Stimulated activated CD4-positive, alpha-beta T cell treated with anti-CD3 and anti-CD28 coated beads, Interleukin-2, amount 100 ng/mL, for 4 hours (primary cell): Measurements from ENCODE around the gene GNAI3.

Source experiments
- DNase-seq: peaks from one replicate; pipeline ENCODE4 v3.0.0-alpha.2; 2020; ENCODE audit warnings: low read depth

The GNAI3 gene

DNA sequence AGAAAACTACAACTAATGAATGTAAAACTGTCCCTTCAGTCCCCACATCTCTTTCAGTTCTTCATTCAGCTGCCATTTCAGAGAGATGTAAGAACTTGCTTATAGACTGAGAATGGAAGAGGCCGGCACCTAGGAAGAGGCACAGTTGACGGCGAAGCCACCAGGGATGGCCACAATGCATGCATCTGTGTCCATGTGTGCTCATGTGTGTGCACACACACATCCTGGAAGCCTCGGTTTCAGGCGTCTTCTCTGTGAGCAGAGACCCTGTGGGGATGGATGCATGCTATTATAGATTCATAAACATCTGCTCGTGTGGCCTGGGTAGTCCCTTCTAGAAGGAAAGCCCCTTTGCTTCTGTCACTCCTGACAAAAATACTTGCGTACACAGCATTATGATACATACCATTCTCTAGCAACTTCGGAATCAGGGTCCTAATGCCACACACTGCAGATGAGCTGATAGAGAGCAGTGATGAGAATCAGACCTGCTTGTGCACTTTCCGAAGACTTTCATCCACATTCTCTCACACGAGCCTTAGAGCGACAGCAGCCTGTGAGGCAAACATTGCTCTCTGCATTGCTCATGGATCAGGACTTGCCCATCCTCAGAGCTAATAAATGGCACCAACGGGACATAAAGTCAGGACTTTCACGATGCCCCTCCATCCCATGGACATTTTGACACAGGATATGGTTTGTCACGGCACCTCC is 21.2 kb upstream of the GNAI3 start:
- no peak for DNase-seq

DNA sequence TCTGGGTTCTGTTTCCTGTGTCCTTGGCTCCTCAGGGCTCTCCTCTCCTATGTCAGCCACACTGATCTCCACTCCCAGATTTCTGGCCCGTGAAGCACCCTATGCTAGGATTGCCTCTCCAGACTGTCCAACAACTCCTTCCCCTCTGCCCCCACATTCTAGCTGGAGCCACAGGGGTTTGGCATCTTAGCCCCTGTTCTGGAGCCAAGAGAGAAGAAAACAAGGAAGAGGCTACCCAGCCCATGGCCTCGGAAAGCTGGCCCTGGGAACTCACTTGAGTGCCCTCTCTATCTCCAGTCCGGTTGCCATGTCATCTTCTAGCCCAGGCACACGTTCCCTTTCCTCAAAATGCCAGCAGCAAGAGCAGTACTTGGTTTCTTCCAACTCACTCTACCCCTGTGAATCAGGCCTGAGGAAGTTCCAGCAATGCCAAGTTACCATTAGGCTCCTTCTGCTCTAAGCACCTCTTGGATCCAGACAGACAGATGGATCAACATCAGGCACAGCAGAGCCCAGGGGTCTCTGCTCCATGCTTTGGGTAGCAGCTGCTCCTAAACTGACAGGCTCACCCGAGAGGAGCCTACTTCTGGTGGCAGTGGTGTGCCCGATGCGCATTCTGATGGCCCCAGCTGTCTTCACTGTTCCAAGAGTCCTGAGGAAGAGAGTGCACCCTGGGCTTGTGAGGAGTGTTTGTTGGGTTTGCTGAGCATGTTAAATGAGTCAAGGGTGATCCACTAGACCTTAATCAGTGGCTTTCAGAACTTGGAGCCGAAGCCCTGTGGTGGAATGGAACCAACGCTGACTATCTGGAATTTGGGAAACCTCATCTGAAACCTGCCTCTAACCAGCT is 20.3 kb upstream of the GNAI3 start:
- DNase-seq = no peak

DNA sequence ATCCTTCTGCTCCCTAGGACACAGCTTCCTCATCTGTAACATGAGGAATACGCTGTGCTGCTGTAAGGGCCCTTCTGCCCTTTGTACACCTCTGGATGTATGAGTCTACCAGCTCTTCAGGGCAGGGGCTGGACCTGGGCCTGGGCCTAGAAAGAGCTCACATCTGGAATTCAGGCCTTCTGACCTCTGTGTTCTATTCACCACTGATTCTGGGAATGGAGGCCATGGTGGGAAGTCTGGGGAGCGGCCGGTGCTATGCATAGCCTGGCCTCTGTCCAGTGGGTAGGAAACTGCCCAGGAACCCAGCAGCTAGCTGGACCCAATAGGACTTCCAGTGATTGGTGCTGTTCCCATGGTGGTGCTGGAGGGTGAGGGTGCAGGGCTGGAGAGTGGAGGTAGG is 19.7 kb upstream of the GNAI3 start:
- no peak for DNase-seq

DNA sequence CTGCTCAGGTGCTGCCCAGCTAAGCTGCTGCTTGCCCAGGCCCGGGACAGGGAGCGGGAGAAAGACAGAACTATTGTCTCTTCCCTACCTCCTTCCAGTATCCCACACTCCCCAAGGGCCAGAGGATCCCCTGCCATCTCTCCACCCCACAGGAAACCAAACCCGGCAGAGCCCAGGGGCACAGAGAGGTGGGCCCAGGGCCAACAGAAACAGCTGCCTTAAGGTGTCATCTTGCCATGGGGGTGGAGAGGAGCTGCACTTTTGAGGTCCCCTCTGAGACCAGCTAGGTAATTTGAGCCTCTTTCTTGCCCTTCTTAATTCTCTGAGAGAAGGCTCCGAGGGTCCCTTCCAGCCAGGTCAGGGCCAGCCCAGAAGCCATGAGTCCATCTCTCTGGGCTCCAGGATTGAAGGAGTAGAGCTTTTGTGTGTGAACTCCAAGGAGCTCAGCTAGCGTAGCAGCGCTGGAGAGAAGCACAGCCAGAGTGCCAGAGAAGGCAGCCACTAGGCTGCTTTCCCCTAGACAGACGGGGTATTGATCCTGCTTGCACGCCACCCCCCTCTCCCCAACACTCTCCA is 18.4 kb upstream of the GNAI3 start:
- no peak for DNase-seq

DNA sequence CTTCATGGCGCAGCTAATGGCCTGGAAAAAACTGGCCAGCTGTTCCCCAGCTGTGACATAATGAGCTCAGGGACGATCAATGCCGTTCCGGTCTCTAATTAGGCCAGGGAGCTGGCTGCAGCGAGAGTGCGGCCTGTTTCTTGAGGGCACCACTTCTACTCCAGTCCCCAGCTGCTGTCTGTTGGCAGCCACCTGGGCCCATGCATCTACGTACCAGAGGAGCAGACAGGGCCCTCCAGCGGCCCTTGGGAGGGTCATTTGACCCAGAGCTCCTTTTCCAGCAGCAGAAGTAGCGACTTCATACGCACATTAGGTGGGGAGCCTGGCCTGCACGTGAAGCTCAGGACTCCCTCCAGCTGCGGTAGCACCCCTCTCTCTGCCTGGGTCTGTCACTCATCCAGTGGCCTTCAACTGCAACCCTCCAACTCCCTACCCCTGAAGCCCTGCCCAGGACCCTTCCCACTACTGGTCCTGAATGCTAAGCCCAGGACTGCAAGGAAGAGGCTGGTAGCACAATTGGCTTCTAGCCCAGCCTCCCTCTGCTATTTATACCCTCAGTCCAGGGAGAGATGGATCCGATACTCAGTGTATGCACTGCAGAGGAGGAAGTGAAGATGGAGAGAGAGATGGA is 17.8 kb upstream of the GNAI3 start:
- no peak for DNase-seq

DNA sequence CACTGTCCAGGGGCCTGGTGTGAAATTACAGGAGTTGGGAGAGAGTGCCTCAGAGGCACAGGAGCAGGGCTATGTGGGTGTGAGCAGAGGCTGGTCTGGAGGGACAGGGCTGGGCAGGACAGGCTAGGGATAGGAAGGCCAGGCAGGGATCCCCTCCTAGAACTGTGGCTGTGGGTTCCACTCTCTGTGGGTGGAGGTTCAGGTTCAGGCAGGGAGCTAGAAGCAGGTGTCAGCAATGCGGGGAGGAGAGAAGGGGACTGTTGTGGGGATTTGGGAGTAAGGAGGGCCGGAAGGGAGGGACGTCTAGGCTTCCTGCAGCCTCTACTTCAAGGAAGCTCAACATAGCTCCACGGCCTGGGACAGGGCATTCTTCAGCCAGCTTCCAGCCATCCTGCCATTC is 17.0 kb upstream of the GNAI3 start:
- DNase-seq = no peak

DNA sequence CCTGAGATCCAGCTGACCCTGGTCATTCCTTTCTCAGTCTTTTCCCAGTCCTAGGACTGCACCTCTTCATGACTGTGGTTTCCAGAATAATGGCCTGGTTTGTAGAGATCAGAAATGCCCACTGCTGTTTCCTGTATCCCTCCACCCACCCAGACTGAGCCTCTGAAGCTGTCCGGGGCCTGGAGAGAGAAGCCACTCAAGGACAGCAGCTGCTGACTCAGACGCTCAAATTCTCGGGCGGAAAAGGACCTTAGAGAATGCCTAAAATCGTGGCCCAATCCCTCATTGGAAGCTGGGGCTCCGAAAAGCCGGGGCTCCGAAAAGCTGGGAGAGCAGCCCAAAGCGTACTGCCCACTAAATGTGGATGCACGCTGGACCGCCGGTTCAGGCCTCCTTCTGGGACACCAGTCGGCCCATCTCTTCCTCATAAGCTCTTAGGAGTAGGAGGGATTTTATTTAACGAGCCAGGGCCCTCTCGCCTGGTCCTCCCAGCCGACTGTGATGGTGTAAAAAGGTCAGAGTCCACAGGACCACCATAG is 16.5 kb upstream of the GNAI3 start:
- DNase-seq = no peak

DNA sequence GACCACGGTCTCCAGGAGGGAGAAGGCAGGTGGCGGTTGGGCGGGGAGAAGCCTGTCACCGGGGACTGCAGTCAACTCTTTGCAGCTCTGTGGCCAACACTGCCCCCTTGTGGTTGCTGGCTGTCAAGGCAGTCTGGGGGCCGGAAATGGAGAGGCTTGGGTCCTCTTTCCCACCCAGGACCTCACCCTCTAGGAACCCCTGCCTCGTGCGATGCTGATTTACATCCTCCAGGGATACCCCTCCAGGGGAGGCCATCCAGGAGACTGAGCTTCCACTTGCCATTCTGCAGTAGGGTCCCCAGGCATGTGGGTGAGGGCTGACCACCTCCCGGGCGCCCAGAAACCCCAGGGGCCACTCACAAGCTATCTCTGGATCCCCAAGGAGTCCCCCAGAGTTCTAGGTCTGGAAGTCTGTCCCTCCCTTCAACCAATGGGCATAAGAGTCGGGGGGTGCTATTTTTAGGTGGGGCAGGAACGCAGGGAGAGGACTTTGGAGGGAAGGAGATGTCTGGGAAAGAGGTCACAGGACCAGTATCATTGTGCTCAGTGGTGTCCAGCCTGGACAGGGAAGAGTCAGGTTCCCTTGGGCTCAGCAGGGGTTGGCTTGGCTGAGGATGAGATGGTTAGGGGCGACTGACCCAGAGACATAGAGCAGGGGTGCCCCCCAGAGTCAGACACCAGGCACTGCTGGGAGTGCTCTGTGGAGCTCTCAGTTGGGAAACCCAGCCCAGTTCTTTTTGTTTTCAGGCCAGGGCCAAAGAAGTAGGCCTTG is 15.9 kb upstream of the GNAI3 start:
- DNase-seq = peak; percentile 83

DNA sequence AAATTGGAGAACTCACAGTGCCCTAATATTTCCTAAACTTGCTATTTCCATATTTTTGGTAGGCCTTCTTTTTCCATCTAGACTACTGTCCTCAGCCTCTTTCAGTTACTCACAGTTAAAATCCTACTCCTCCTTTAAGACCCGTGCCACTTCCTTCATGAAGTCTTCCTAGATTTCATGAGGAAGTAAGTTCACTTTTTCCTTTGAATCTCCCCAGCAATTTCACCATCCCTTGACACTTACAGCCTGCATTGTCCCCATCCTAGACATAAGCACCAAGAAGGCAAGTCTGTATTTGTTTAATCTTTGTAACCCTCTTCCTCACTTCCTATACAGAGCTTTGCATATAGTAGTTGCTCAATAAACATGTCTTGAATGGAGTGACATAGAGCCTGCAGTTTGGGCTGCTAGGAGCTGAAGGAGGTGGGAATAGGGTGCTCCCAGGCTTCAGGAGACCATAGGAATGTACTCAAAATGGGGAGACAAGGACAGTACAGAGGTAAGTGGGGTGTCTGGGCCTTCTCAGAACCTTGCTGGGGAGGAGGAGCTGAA is 14.0 kb upstream of the GNAI3 start:
- no peak for DNase-seq

DNA sequence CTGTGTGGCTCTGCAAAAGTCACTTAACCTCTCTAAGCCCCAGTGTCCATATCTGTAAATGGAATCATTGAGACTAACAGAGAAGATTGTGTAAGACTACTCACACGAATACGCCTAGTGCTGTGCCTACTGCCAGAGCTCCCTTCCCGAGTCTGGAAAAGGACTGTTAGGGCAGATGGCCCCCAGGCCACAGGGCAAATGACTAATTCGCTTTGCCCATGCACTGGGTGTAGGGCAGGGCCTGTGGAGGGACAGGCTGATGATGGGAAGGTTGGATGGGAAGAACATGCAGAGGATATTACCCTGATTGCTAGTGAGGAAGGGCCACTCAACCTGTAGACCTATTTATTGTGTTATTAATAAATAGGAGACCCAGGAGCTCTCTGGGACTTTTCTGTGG is 12.9 kb upstream of the GNAI3 start:
- DNase-seq = no peak

DNA sequence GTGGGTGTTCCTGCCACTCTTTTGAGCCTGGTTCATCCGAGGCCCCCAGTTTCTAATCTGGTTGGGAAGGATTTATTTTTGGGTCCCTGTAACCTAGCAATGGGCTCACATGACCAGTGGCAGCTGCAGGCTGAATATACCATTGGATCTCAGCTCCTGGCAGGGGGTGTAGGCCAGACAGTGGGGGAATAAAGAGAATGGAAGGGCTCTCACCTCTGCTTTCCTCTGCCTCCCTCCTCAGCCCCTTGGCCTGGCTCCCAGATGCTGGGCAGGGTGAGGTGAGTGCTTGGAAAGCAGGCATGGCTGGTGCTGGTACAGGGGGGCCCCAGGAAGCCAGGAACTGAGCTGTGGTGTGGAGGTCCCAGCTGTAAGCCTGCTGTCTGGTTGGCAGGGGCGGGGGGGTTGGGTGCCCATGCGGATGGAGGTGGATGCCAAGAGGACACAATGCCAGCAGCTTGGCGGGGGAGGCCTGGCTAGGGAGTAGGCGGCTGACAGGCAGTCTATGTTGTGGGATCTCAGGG is 12.4 kb upstream of the GNAI3 start:
- DNase-seq = no peak

DNA sequence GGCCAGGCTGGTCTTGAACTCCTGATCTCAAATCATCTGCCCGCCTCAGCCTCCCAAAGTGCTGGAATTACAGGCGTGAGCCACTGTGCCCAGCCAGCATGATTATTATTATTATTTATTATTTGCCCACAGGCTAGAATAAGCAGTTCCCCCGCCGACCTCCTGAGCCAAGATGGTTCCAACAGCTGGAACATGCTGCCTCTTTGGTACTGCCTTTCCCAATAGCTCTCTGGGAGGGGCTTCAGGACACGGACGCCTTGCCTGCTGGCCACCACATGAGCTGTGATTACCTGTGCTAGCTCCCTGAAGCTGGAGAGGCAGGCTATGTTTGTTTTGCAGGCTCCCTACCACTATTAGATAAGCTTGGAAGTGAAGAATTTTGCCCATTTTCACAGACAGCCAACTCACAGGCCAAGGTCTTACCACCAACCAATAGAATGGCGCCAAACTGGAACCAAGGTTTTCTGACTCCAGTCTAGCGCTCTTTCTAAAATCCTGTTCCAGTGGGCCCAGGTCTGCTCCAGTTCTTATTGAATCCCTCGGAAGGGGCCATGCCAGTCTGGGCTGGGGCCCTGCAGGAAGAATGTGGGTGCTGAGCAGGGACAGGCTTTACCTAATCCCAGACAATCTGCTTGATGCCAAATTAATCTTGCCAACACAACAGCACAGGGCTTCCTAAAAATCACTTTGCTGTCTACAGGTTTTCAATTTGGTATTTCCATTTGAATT is 10.8 kb upstream of the GNAI3 start:
- DNase-seq = no peak

DNA sequence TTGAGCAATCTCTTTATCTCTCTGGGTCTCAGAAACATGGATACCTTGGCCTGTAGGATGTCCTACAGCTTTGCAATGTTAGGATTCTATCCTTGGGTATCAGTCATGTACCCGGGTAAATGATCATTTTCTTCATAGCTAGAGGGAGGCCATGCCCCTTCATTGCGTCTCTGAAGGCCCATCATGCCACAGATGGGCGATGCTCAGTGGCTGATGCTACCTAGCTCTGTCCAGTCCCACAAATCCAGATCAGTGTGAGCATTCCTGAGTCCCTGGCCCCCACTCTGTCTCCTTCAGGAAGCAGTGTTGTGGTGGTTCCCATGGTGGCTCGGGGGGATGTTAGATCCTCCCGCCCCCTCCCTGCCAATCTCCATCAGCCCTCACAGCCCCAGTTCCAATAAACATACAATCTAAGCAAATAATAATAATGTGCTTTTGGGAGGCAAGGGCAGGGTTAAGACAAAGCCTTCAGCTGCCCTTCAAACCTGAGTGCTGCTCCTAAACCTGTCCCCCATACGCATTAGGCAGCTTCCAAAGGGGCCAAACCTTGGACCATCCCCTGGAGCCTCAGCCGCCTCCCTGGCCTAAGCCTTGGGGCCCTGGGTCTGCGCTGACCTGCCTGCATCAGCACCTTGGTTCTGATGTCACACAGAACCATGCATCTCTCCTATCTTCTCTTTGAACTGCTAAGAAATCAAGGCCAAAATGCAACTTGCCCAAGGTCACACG is 9.4 kb upstream of the GNAI3 start:
- no peak for DNase-seq

DNA sequence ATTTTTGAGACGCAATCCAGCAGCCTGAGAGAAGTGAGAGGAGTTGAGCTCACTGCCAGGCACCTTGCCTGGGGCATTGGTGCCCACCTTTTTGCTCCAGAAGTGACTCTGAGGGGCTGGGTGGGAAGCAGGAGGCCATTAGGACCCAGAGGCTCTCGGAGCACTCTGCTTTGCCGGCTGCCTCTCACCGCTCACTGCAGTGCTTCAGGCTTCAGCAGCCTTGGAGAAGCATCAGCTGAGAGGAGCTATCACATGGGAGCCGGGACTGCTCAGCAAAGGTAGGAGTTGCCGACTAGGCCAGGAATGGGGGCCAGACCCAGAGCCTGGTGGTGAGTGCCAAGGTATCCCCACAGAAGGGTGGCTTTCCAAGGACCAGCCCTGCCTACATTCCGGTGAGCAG is 8.7 kb upstream of the GNAI3 start, which contains the start of gene GPR61:
TSS of gene GPR61 (plus strand) at position 197 of the 400 bp plus-strand sequence. CDS start 3,151 bp downstream, outside the sequence.
- DNase-seq = no peak

DNA sequence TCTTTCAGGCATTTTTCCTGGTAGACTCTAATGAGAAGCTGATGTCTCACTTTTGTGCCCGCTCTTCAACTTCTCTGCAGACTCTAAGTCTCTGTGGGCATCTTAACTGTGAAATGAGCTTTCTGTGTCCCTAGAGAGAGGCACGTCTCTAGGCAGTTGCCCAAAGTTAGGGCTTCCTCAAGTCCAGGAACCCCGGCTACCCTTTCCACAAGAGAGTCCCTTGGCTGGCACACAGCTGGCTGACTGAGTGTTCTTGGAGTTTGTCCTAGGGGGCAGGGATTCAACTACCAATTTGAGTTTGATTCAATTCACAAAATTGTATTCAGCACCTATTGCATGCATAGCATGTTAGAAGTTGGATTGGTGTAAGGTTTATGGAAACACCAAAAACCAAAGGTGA is 7.3 kb upstream of the GNAI3 start:
- no peak for DNase-seq

DNA sequence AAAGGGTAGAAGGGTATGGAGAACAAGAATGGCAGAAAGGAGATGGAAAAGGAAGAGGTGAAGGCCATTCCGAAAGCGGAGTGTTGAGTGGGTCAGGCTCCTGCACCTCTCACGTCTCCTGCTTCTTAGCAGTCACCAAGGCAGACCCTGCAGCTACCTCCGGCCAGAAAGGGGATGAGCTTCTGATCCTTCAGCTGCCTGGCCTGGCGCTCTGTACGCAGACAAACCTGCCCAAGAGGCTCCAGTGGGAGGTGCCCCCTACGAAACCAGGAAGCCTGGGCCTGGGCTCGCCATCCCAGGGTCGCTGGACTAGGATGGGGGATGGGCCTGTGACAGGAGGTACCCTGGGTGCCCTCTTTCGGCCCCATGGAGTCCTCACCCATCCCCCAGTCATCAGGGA is 5.8 kb upstream of the GNAI3 start:
- no peak for DNase-seq

DNA sequence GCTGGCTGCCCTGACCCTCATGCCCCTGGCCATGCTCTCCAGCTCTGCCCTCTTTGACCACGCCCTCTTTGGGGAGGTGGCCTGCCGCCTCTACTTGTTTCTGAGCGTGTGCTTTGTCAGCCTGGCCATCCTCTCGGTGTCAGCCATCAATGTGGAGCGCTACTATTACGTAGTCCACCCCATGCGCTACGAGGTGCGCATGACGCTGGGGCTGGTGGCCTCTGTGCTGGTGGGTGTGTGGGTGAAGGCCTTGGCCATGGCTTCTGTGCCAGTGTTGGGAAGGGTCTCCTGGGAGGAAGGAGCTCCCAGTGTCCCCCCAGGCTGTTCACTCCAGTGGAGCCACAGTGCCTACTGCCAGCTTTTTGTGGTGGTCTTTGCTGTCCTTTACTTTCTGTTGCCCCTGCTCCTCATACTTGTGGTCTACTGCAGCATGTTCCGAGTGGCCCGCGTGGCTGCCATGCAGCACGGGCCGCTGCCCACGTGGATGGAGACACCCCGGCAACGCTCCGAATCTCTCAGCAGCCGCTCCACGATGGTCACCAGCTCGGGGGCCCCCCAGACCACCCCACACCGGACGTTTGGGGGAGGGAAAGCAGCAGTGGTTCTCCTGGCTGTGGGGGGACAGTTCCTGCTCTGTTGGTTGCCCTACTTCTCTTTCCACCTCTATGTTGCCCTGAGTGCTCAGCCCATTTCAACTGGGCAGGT is 5.0 kb upstream of the GNAI3 start:
- no peak for DNase-seq

DNA sequence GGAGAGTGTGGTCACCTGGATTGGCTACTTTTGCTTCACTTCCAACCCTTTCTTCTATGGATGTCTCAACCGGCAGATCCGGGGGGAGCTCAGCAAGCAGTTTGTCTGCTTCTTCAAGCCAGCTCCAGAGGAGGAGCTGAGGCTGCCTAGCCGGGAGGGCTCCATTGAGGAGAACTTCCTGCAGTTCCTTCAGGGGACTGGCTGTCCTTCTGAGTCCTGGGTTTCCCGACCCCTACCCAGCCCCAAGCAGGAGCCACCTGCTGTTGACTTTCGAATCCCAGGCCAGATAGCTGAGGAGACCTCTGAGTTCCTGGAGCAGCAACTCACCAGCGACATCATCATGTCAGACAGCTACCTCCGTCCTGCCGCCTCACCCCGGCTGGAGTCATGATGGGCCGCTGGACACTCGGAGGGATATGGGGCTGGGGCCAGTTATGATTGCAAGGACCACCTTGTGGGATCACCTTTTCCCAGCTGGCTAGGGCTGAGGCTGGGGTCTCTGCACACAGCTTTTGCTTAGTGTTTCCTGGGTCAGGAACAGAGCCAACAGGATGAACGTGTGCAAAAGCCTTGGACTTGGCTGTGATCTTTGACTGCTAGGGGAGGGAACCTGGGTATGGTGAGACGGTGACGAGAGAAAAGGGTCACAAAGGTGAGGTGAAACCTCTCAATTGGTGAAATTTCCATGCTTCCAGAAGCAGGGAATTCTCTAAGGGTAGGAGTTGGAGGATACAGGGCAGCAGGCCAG is 4.3 kb upstream of the GNAI3 start:
- no peak for DNase-seq
